ENCODE results near the gene PPIL1.

PPIL1 gene

DNA sequence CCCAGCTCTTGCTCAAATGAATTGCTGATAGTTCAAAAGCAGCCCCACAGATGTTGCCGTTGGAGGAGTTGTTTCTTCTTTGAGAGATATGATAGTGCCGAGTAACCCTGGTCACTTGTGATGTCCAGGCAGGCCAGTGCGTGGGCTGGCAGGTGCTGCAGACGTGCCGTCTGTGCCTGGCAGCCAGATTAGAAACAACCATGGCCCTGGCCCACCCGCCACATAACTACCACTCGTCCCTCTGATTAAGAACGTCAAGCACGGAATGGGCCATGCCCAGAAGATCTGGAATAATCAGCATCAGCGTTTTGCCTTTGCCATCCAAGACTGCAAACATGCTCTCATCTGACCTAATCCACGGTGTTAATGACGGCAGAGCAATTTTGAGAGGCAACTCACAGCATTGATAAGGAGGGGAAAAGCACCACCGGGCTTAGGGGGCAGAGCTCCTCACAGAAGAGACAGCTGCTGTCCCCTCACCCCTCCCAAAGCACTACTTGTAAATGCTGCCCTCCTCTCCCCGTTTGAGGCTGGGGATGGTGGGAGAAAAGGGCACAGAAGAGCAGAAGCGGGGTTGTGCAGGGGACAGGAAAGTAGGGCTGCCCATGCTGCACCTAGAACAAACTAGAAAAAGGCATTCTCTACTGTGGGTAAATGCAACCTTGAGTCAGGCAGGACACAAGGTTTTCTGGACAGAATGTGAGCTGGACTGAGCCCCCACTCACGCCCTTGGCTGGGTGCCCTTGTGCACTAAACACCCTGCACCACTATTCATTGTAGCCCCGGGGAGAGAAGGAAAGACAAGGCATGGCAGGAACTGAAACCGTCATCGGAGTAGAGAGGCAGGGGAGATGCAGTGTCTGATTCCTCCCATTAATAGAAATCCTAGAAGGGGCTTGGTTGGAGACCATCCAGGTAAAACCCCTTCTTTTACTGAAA, 30.1 kb downstream of the PPIL1 start:
- Histone ChIP-seq H3K4me3 (ENCODE audit: low read length) (no peak overlapping the region), H3K79me1 (ENCODE audit: low read length) (no peaks in the 10 kb centered on the region), H3K4ac (ENCODE audit: low read depth, low read length) (no peak overlapping the region), H2BK15ac (replicated peaks; ENCODE audit: low read depth) (no peak overlapping the region), H4K5ac (ENCODE audit: low read length) (no peak overlapping the region), H3K9ac (ENCODE audit: low read length) (no peak overlapping the region), H2BK120ac (ENCODE audit: low read depth, low read length) (no peak overlapping the region), H2BK5ac (ENCODE audit: low read length) (no peak overlapping the region), H3K27me3 (ENCODE audit: insufficient read depth, low read length, poor library complexity) (peaks cover 6% of the 10 kb centered on the region), H3K4me1 (ENCODE audit: control insufficient read depth, low read depth, low read length) (peaks cover 6% of the 10 kb centered on the region), H3K23ac (ENCODE audit: low read length) (no peak overlapping the region), H3K56ac (ENCODE audit: low read length) (no peak overlapping the region), H3K18ac (ENCODE audit: low read length) (no peak overlapping the region), H3K4me2 (ENCODE audit: low read length) (no peak overlapping the region), H3K27ac (ENCODE audit: low read depth, low read length) (no peak overlapping the region), H3K36me3 (ENCODE audit: control insufficient read depth, insufficient read depth, low read length) (no peaks in the 10 kb centered on the region), H2AK5ac (ENCODE audit: low read length) (no peak overlapping the region), H3K79me2 (ENCODE audit: control insufficient read depth, insufficient read depth, low read length) (no peaks in the 10 kb centered on the region), H4K8ac (ENCODE audit: low read depth, low read length) (no peak overlapping the region)
- no peak for DNase-seq
- no CpG with 5 or more reads among the region's 19 CpGs for WGBS (ENCODE audit: extremely low coverage, insufficient coverage, low lambda C conversion rate)

DNA sequence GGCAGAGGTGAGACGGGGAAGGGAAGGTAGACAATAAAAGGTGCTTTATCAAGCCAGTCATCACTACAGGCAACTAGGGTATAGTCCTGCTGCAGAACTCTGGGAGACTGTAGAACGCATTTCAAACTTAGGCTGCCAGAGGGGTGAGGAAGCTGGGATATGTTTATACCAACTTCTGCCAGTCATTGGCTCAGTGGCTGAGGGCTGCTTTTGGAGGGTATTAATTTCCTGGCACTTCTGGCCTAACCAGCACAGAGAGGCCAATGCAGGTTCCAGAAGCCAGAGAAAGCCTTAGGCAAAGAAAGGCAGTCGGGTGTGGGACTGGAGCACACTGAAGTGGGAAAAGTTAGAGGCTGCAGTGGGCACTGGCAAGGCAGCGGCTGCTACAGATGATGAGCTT, 31.4 kb downstream of the PPIL1 start:
- Histone ChIP-seq H3K27ac (ENCODE audit: low read depth, low read length) (no peak overlapping the region), H3K23ac (ENCODE audit: low read length) (no peak overlapping the region), H2BK15ac (replicated peaks; ENCODE audit: low read depth) (no peak overlapping the region), H3K9ac (ENCODE audit: low read length) (no peak overlapping the region), H3K27me3 (ENCODE audit: insufficient read depth, low read length, poor library complexity) (peaks cover 16% of the 10 kb centered on the region), H3K79me2 (ENCODE audit: control insufficient read depth, insufficient read depth, low read length) (no peaks in the 10 kb centered on the region), H2BK120ac (ENCODE audit: low read depth, low read length) (no peak overlapping the region), H3K18ac (ENCODE audit: low read length) (no peak overlapping the region), H3K4me1 (ENCODE audit: control insufficient read depth, low read depth, low read length) (no peaks in the 10 kb centered on the region), H3K56ac (ENCODE audit: low read length) (no peak overlapping the region), H3K4me2 (ENCODE audit: low read length) (no peak overlapping the region), H3K4me3 (ENCODE audit: low read length) (no peak overlapping the region), H4K5ac (ENCODE audit: low read length) (no peak overlapping the region), H2AK5ac (ENCODE audit: low read length) (no peak overlapping the region), H3K79me1 (ENCODE audit: low read length) (no peaks in the 10 kb centered on the region), H3K36me3 (ENCODE audit: control insufficient read depth, insufficient read depth, low read length) (no peaks in the 10 kb centered on the region), H2BK5ac (ENCODE audit: low read length) (no peak overlapping the region), H3K4ac (ENCODE audit: low read depth, low read length) (no peak overlapping the region), H4K8ac (ENCODE audit: low read depth, low read length) (no peak overlapping the region)
- no peak for DNase-seq
- no CpG with 5 or more reads among the region's 4 CpGs for WGBS (ENCODE audit: extremely low coverage, insufficient coverage, low lambda C conversion rate)

DNA sequence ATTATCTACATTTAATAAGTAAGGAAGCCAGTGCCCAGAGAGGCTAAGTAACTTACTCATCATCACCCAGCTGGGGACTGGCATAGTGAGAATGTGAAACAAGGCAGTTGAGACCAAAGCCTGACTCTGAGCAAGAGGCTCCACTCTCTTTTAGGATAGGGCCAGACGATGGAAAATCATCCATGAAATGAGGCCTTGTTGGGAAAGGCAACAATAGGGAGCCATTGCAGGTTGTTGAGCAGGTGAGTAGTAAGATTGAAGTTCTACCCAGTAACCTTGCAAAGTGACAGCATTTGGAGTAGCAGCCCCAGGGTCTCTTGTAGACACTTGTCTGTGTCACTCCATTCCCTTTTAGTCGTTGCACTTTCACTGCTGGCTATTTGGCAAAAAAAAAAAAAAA, 32.8 kb downstream of the PPIL1 start:
- no peak overlapping the region for H3K4me3 ChIP-seq (ENCODE audit: low read length)
- H2BK15ac ChIP-seq (replicated peaks; ENCODE audit: low read depth): no peak overlapping the region
- H3K56ac ChIP-seq (ENCODE audit: low read length): no peak overlapping the region
- H3K9ac ChIP-seq (ENCODE audit: low read length): no peak overlapping the region
- no peaks in the 10 kb centered on the region for H3K36me3 ChIP-seq (ENCODE audit: control insufficient read depth, insufficient read depth, low read length)
- no peak overlapping the region for H3K18ac ChIP-seq (ENCODE audit: low read length)
- H3K27me3 ChIP-seq (ENCODE audit: insufficient read depth, low read length, poor library complexity): peaks cover 19% of the 10 kb centered on the region
- H2AK5ac ChIP-seq (ENCODE audit: low read length): no peak overlapping the region
- no peak overlapping the region for H3K4me2 ChIP-seq (ENCODE audit: low read length)
- no peak overlapping the region for H4K5ac ChIP-seq (ENCODE audit: low read length)
- no peak overlapping the region for H4K8ac ChIP-seq (ENCODE audit: low read depth, low read length)
- no peaks in the 10 kb centered on the region for H3K79me1 ChIP-seq (ENCODE audit: low read length)
- H2BK120ac ChIP-seq (ENCODE audit: low read depth, low read length): no peak overlapping the region
- H3K4ac ChIP-seq (ENCODE audit: low read depth, low read length): no peak overlapping the region
- no peaks in the 10 kb centered on the region for H3K4me1 ChIP-seq (ENCODE audit: control insufficient read depth, low read depth, low read length)
- H3K79me2 ChIP-seq (ENCODE audit: control insufficient read depth, insufficient read depth, low read length): no peaks in the 10 kb centered on the region
- no CpG with 5 or more reads among the region's 2 CpGs for WGBS (ENCODE audit: extremely low coverage, insufficient coverage, low lambda C conversion rate)
- no peak overlapping the region for H2BK5ac ChIP-seq (ENCODE audit: low read length)
- no peak overlapping the region for H3K27ac ChIP-seq (ENCODE audit: low read depth, low read length)
- no peak overlapping the region for H3K23ac ChIP-seq (ENCODE audit: low read length)
- DNase-seq: no peak

DNA sequence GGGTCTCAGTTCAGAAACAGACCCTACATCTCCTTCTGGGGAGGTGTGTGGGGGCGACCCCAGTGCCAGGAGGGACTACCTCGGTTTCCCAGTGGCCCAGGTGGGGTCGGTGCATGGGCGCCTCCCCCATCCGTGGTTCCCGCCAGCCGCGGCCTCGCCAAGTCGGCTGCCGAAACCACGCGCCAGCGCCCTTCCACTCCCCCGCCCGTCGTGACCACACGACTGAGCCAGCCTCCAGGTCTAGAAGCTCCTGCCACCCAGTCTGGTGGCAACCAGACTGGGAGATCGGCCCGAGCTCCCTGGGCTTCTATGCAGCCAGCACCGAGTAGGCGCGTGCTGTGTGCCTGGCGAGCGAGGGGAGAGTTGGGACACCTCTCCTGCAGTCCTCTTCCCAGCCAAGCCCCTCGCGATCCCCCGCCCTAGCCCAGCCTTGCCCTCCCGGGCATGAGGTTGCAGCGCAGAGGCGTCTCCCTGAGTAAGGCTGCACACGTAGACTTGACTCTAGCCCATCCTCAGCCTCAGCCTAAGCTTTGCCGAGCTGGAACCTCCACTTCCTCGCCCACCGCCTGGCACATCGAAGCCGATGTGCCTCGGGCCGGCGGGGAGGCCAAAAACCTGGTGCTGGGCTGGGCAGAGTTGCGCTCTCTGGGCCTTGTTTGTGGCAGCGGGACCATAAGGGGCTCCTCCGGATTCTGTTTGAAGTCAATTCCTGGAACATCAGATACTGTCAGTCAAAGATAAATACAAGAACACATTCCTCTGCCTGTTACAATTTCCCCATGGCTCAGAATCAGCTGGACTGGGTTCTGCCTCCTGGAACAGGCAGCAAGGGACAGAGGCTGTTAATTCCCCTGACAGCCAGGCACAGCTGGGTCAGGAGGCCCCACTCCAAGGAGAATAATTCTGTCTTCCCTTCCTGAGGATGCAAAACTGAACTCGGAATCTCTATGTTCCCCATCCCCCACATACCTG, 33.9 kb downstream of the PPIL1 start:
- Histone ChIP-seq H3K79me2 (ENCODE audit: control insufficient read depth, insufficient read depth, low read length) (no peaks in the 10 kb centered on the region), H4K5ac (ENCODE audit: low read length) (no peak overlapping the region), H2BK5ac (ENCODE audit: low read length) (no peak overlapping the region), H4K8ac (ENCODE audit: low read depth, low read length) (no peak overlapping the region), H3K4me2 (ENCODE audit: low read length) (peak overlapping the region; percentile 91), H3K36me3 (ENCODE audit: control insufficient read depth, insufficient read depth, low read length) (no peaks in the 10 kb centered on the region), H2AK5ac (ENCODE audit: low read length) (no peak overlapping the region), H3K56ac (ENCODE audit: low read length) (peak overlapping the region; percentile 73), H3K4me1 (ENCODE audit: control insufficient read depth, low read depth, low read length) (no peaks in the 10 kb centered on the region), H2BK120ac (ENCODE audit: low read depth, low read length) (no peak overlapping the region), H3K27ac (ENCODE audit: low read depth, low read length) (no peak overlapping the region), H3K9ac (ENCODE audit: low read length) (peak overlapping the region; percentile 64), H2BK15ac (replicated peaks; ENCODE audit: low read depth) (no peak overlapping the region), H3K18ac (ENCODE audit: low read length) (no peak overlapping the region), H3K23ac (ENCODE audit: low read length) (no peak overlapping the region), H3K4ac (ENCODE audit: low read depth, low read length) (no peak overlapping the region), H3K27me3 (ENCODE audit: insufficient read depth, low read length, poor library complexity) (peaks cover 19% of the 10 kb centered on the region), H3K4me3 (ENCODE audit: low read length) (peak overlapping the region; percentile 31), H3K79me1 (ENCODE audit: low read length) (no peaks in the 10 kb centered on the region)
- DNase-seq: peak; percentile 36
- no CpG with 5 or more reads among the region's 44 CpGs for WGBS (ENCODE audit: extremely low coverage, insufficient coverage, low lambda C conversion rate)

DNA sequence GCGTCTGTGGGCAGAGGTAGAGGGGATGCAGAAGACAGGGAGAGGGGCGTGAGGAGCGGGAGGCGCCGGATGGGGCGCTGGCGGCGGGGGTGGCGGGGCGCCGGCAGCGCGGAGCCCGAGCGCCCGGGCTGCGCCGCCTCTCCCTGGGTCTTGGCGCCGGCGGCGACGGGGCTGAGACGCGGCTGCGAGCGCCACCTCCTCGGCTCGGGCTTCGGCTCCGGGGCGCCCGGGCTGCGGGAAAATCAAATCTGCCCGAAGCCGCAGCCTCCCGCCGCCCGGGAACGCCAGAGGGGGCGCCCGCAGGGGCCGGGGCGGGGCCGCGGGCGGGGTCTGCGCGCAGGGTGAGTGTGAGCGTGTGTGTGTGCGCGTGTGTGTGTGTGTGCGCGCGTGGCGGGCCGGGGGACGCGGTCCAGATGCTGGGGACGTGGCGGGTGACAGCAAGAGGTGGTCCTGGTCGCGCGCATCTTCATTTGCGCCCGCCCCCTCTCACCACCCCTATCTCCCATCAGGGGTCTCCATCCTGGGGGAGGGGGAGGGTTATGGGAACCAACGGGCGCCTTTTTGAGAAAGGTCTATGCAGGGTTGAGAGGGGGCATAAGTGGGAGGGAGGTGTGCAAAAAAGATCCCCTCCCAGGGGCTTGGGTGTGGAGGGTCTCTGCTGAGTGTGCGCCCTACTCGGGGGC, 34.7 kb downstream of the PPIL1 start:
- Histone ChIP-seq H4K8ac (ENCODE audit: low read depth, low read length) (no peak overlapping the region), H2AK5ac (ENCODE audit: low read length) (no peak overlapping the region), H3K36me3 (ENCODE audit: control insufficient read depth, insufficient read depth, low read length) (no peaks in the 10 kb centered on the region), H2BK15ac (replicated peaks; ENCODE audit: low read depth) (no peak overlapping the region), H3K27me3 (ENCODE audit: insufficient read depth, low read length, poor library complexity) (peaks cover 19% of the 10 kb centered on the region), H3K56ac (ENCODE audit: low read length) (peak overlapping the region; percentile 73), H3K4me3 (ENCODE audit: low read length) (peak overlapping the region; percentile 15), H3K9ac (ENCODE audit: low read length) (peak overlapping the region; percentile 64), H3K4me1 (ENCODE audit: control insufficient read depth, low read depth, low read length) (no peaks in the 10 kb centered on the region), H3K79me1 (ENCODE audit: low read length) (no peaks in the 10 kb centered on the region), H3K18ac (ENCODE audit: low read length) (no peak overlapping the region), H3K23ac (ENCODE audit: low read length) (peak overlapping the region; percentile 16), H4K5ac (ENCODE audit: low read length) (no peak overlapping the region), H3K4me2 (ENCODE audit: low read length) (peak overlapping the region; percentile 91), H3K4ac (ENCODE audit: low read depth, low read length) (no peak overlapping the region), H3K27ac (ENCODE audit: low read depth, low read length) (no peak overlapping the region), H2BK5ac (ENCODE audit: low read length) (no peak overlapping the region), H3K79me2 (ENCODE audit: control insufficient read depth, insufficient read depth, low read length) (no peaks in the 10 kb centered on the region), H2BK120ac (ENCODE audit: low read depth, low read length) (no peak overlapping the region)
- DNase-seq: peak; percentile 32
- no CpG with 5 or more reads among the region's 70 CpGs for WGBS (ENCODE audit: extremely low coverage, insufficient coverage, low lambda C conversion rate)

Measured in mesendoderm (in vitro differentiated cells).